HepG2 (cell line): ENCODE data around the gene CMTM3. TPM values are rescaled to one million over a fixed set of nuclear protein-coding genes. Genes with fewer than 3 reads are reported as not detected.

ENCODE experiments used
- ZNF777 ChIP-seq: sonication (generic); formaldehyde crosslinking; IDR thresholded peaks from 2 replicates; pipeline ENCODE4 v1.4.0; 2020; ENCODE audit warnings: missing genetic modification reagents
- polyA plus RNA-seq, 8 experiments: library from polyadenylated mRNA; depleted of rRNA in 3 of 8; stranded (reverse) in 7 of 8; unstranded in 1 of 8; fragments of >200 nt; fragmentation: Illumina TruSeq in 4 of 8; extraction: Trizol in 4 of 8; gene quantifications; 2 replicates each; pipeline versions ENCODE4 v1.2.1 to v1.2.3, GENCODE V29; 2011 to 2016; ENCODE audit warnings: low read depth in 4 of 8, missing spikeins in 1 of 8, mixed read lengths in 1 of 8; ENCODE audit not compliant: insufficient read depth in 1 of 8
- total RNA-seq, 5 experiments: library from RNA; depleted of rRNA; stranded (reverse); fragments of >200 nt; fragmentation: Illumina TruSeq; extraction: Trizol; gene quantifications; 2 replicates each; pipeline ENCODE4 v1.2.3, GENCODE V29; 2016; ENCODE audit warnings: low read depth in 1 of 5
- TF ChIP-seq, protein P1 (sequence below): sonication (generic); formaldehyde crosslinking; IDR thresholded peaks from 2 replicates; pipeline ENCODE4 v1.5.1; 2020; ENCODE audit warnings: mild to moderate bottlenecking, missing genetic modification reagents, borderline replicate concordance
- TF ChIP-seq, protein P2 (sequence below): IDR thresholded peaks from 2 replicates; pipeline ENCODE4 v1.6.1; 2012; ENCODE audit warnings: low read length, improper control_type of control experiment
- TF ChIP-seq, protein P3 (sequence below): sonication (generic); formaldehyde crosslinking; IDR thresholded peaks from 2 replicates; pipeline ENCODE4 v1.4.0; 2020; ENCODE audit warnings: mild to moderate bottlenecking, low read depth, missing genetic modification reagents
- TF ChIP-seq, protein P4 (sequence below): sonication (generic); formaldehyde crosslinking; IDR thresholded peaks from 2 replicates; pipeline ENCODE4 v1.4.0; 2020; ENCODE audit warnings: missing genetic modification reagents

Gene CMTM3
- total and polyA plus RNA-seq, 2 of the 13 experiments (the other 11 are each of a cell fraction or from before 2014, with no cell fraction given): 29.2 to 48.7 TPM

DNA sequence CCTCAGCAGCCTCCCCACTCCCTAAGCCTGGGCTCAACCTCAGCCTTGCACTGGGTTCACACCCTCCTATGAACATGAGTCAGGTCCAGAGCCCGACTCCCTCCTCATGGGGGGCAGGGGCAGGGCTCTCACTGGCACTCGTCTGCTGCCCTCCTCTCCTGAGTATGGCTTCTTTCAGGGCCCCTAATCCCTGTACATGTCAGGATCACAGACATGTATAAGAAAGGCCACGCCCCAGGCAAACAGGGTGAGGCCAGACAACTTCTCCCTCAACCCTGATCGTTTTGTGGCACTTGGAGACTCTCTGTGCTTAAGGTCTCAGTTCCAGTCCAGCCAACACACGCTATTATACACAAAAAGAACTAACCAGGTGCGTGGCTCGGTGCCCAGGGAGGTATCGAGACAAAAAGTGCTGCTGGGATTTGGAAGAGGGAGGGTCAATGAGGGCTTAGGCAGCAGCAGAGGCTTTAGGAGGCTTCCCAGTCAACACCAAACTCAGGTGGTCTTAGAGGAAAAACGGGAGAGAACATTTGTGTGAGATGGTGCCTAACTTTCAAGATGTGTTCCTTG lies 45.2 kb downstream of the CMTM3 start (continued):
- TF ChIP-seq, protein P1, sequence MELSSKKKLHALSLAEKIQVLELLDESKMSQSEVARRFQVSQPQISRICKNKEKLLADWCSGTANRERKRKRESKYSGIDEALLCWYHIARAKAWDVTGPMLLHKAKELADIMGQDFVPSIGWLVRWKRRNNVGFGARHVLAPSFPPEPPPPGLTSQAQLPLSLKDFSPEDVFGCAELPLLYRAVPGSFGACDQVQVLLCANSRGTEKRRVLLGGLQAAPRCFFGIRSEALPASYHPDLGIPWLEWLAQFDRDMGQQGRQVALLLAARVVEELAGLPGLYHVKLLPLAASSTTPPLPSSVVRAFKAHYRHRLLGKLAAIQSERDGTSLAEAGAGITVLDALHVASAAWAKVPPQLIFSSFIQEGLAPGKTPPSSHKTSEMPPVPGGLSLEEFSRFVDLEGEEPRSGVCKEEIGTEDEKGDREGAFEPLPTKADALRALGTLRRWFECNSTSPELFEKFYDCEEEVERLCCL (CRISPR knock-in tag): no peak
- TF ChIP-seq, protein P2, sequence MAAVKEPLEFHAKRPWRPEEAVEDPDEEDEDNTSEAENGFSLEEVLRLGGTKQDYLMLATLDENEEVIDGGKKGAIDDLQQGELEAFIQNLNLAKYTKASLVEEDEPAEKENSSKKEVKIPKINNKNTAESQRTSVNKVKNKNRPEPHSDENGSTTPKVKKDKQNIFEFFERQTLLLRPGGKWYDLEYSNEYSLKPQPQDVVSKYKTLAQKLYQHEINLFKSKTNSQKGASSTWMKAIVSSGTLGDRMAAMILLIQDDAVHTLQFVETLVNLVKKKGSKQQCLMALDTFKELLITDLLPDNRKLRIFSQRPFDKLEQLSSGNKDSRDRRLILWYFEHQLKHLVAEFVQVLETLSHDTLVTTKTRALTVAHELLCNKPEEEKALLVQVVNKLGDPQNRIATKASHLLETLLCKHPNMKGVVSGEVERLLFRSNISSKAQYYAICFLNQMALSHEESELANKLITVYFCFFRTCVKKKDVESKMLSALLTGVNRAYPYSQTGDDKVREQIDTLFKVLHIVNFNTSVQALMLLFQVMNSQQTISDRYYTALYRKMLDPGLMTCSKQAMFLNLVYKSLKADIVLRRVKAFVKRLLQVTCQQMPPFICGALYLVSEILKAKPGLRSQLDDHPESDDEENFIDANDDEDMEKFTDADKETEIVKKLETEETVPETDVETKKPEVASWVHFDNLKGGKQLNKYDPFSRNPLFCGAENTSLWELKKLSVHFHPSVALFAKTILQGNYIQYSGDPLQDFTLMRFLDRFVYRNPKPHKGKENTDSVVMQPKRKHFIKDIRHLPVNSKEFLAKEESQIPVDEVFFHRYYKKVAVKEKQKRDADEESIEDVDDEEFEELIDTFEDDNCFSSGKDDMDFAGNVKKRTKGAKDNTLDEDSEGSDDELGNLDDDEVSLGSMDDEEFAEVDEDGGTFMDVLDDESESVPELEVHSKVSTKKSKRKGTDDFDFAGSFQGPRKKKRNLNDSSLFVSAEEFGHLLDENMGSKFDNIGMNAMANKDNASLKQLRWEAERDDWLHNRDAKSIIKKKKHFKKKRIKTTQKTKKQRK: no peak
- no peak for TF ChIP-seq ZNF777 (CRISPR knock-in tag)
- TF ChIP-seq, protein P3, sequence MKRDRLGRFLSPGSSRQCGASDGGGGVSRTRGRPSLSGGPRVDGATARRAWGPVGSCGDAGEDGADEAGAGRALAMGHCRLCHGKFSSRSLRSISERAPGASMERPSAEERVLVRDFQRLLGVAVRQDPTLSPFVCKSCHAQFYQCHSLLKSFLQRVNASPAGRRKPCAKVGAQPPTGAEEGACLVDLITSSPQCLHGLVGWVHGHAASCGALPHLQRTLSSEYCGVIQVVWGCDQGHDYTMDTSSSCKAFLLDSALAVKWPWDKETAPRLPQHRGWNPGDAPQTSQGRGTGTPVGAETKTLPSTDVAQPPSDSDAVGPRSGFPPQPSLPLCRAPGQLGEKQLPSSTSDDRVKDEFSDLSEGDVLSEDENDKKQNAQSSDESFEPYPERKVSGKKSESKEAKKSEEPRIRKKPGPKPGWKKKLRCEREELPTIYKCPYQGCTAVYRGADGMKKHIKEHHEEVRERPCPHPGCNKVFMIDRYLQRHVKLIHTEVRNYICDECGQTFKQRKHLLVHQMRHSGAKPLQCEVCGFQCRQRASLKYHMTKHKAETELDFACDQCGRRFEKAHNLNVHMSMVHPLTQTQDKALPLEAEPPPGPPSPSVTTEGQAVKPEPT (CRISPR knock-in tag): no peak
- TF ChIP-seq, protein P4, sequence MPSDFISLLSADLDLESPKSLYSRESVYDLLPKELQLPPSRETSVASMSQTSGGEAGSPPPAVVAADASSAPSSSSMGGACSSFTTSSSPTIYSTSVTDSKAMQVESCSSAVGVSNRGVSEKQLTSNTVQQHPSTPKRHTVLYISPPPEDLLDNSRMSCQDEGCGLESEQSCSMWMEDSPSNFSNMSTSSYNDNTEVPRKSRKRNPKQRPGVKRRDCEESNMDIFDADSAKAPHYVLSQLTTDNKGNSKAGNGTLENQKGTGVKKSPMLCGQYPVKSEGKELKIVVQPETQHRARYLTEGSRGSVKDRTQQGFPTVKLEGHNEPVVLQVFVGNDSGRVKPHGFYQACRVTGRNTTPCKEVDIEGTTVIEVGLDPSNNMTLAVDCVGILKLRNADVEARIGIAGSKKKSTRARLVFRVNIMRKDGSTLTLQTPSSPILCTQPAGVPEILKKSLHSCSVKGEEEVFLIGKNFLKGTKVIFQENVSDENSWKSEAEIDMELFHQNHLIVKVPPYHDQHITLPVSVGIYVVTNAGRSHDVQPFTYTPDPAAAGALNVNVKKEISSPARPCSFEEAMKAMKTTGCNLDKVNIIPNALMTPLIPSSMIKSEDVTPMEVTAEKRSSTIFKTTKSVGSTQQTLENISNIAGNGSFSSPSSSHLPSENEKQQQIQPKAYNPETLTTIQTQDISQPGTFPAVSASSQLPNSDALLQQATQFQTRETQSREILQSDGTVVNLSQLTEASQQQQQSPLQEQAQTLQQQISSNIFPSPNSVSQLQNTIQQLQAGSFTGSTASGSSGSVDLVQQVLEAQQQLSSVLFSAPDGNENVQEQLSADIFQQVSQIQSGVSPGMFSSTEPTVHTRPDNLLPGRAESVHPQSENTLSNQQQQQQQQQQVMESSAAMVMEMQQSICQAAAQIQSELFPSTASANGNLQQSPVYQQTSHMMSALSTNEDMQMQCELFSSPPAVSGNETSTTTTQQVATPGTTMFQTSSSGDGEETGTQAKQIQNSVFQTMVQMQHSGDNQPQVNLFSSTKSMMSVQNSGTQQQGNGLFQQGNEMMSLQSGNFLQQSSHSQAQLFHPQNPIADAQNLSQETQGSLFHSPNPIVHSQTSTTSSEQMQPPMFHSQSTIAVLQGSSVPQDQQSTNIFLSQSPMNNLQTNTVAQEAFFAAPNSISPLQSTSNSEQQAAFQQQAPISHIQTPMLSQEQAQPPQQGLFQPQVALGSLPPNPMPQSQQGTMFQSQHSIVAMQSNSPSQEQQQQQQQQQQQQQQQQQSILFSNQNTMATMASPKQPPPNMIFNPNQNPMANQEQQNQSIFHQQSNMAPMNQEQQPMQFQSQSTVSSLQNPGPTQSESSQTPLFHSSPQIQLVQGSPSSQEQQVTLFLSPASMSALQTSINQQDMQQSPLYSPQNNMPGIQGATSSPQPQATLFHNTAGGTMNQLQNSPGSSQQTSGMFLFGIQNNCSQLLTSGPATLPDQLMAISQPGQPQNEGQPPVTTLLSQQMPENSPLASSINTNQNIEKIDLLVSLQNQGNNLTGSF (CRISPR knock-in tag): no peak
